HuH-7.5 (cell line): Measurements from ENCODE around the gene HSD17B8.

Experiments
- DNase-seq: peaks from one replicate; pipeline ENCODE4 v3.0.0; 2011; ENCODE audit warnings: low spot score

The HSD17B8 gene

GRCh38 chr6:33204415-33205190 is at the start of gene HSD17B8:
TSS of gene HSD17B8 (plus strand) at chr6:33204655. CDS start at chr6:33204669, 14 bp downstream.
- DNase-seq, result peak; percentile 93

DNA sequence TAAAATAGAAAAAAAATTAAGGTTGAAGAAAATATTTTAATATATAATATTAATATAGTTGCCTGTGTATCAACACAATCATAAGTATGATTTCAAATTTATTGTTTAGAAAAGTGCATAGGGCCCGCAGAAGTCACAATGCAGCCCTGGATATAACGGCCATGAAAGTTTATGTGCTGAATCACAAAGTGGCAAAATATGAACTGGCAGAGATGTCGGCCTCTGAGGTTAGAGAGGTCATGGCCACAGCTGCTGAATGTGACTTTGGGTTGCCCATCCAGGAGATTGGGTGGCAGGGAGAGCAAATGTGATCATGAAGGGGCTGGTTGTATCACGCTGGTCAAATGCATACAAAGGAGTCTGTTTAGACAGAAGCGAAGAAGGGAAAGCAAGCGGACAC is 47.9 kb upstream of the HSD17B8 start:
- DNase-seq, result no peak

GRCh38 chr6:33156964-33157363 is 47.5 kb upstream of the HSD17B8 start:
- no peak for DNase-seq

DNA sequence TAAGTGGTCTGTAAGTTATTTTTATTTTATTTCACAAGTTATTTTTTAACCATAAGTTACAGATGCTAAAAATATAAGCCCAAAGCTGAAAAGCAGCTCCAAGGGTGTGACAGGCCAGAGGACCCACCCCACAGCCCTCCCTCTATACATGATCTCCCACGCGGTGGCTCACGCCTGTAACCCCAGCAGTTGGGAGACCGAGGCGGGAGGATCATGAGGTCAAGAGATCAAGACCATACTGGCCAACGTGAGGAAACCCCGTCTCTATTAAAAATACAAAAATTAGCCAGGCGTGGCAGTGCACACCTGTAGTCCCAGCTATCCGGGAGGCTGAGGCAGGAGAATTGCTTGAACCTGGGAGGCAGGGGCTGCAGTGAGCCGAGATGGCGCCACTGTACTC is 44.4 kb upstream of the HSD17B8 start:
- DNase-seq, result no peak

GRCh38 chr6:33160728-33161344 is 43.6 kb upstream of the HSD17B8 start:
- no peak for DNase-seq

- peak; percentile 79 for DNase-seq
Measured at GRCh38 chr6:33161354-33162331, 42.8 kb upstream of the HSD17B8 start.

DNA sequence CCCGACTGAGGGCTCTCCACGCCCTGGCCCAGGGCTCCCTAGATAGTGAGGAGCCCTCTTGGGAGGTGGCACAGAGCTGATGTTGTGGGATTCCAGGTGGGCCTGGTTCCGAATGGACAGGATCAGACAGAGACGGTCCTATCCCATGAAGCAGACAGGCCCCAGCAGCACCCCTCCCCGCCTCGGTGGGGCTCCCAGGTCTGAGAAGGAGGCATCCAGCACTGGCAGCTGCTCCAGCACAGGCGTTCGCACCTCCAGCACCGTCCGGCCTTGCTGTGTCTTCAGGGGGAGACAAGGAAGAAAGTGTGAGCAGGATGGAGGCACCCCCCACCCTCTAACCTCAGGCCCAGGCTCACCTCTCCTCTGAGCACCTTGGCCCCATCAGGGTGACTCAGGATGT is 40.9 kb upstream of the HSD17B8 start:
- no peak for DNase-seq

DNA sequence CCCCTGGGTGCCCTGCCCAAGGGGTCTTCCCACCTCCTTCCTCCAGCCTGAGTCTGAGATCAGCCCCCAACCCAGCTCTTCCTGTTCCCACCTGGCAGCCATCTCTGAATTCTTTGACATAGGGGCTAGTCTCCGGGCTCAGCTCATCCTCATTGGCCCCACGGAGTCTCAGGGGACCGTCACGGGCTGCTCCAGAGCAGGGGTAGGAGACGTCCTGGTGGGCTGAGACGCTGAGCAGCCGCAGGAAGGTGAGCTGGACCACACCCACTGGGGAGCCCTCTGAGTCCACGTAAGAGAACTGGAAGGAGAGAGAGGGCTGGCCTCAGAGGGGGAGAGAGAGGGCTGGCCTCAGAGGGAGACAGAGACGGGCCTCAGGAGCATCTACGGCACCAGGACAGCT is 40.3 kb upstream of the HSD17B8 start:
- DNase-seq, result no peak

GRCh38 chr6:33164665-33165373 is 39.6 kb upstream of the HSD17B8 start:
- DNase-seq, result no peak

DNA sequence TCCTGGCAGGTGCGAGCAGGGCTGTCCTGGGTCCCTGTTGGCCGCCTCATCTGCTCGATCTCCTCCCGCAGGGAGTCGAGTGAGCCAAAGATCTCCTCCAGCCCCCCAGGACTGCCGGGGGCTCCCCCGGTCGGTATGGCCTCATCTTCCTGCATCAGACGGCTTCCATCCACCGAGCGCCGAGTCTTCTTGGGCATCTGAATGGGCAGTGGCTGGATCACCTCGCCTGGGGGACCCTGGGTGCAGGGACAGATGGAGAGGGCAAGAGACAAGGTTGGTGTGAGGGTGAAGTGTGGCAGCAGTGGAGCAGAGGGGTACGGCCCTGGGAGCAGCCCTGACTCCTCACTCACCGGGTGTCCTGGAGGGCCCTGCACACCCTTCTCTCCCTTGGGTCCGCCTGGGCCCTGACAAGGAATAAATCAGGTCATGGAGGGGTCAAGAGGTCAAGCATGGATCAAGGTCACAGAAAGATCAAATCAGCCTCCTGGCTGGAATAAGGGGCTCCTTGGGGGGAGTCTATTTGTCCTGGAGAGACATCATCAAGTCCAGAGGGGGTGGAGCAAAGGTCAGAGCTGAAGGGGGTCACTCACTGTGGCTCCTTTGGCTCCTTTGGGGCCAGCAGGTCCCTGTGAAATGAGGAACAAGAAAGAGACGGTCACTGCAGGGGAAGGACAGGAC is 38.7 kb upstream of the HSD17B8 start:
- no peak for DNase-seq

DNA sequence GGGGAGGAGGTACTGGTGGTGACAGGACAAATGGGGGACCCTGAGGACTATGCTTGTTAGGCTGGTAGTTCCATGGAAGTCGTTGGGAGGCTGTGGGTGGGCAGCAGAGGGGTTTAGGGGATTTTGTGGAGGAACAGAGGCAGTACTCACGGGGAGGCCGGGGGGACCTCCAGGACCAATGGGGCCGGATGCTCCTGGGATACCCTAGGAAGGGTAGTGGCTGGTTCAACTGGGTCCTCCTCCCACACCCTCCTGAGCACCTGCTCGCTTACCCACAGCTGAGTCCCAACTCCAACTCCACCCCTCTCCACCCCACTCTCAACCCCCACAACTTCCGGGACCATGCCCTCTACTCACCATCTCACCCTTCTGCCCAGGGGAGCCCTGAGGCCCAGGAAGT is 38.1 kb upstream of the HSD17B8 start:
- no peak for DNase-seq

DNA sequence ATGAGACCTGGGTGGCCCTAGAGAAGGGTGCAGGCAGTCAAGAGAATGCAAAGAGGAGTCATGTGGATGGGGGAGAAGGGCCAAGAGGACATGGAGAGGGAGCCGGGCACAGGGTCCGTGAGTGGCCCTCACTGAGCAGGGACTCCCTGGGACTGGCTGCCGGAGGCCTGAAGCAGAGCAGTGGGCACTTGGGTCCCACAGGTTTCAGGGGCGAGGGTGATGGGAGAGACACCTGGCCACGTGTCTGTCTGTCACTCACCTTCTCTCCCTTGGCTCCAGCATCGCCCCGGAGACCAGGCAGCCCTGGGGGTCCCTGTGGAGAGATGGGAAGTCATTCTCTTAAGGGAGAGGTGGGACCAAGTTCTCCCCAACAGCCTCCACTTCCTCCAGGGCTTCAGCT is 37.6 kb upstream of the HSD17B8 start:
- no peak for DNase-seq

- no peak for DNase-seq
Measured at GRCh38 chr6:33167374-33168283, 36.8 kb upstream of the HSD17B8 start.

- DNase-seq, result no peak
Measured at GRCh38 chr6:33168284-33168601, 36.2 kb upstream of the HSD17B8 start.

GRCh38 chr6:33168639-33169038 is 35.8 kb upstream of the HSD17B8 start:
- DNase-seq, result no peak

DNA sequence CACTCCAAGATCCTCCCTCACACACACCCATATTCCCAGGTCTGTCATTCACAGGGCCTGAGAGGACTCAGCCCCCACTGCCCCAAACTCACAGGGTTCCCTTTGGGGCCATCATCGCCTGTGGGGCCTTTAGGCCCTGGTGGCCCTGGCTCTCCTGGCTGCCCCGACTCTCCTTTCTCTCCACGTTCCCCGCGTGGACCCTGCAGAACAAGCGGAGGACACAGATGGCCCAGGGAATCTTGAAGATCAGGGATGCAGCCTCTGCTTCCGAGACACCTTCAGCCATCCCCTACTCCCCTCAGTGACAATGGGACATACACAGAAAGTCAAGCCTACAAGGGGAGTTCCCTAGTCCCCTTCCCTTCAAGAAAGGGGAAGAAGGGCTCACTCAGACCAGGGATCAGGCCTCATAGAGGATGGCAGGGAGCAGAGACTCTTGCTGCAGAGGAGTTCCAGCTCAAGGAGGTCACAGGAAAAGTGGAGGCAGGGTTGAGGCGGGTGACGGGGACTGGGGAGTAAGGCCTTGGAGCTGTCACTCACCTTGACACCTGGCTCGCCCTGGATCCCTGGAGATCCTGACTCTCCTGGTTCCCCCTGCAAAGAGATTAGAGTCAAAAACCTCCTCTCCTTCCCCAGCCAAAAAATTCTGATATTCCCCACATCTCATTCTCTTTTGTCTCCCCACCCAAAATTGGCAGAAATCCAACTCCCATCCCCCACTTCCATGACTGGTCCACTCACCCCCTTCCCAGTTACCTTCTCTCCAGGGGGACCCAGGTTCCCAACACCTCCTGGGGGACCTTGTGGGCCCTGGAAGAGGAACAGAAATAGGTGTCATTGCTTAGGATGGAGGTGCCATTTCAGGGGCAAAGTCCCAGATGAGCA is 34.9 kb upstream of the HSD17B8 start:
- DNase-seq, result no peak

GRCh38 chr6:33170176-33171015 is 34.1 kb upstream of the HSD17B8 start:
- no peak for DNase-seq
